H9 (cell line): ENCODE data around the gene NID1. TPM values are rescaled to one million over a fixed set of nuclear protein-coding genes. Genes with fewer than 3 reads are reported as not detected.

Source experiments
- DNase-seq: peaks from one replicate; pipeline ENCODE4 v3.0.0-alpha.2; 2017
- H2AFZ ChIP-seq: one replicate; pipeline ENCODE4 v1.6.1; 2013; ENCODE audit warnings: mild to moderate bottlenecking, low read length, control low read depth, moderate library complexity
- H2AK5ac ChIP-seq: 2 replicates; pipeline ENCODE4 v1.6.1; 2013; ENCODE audit warnings: low read length, control low read depth, mixed read lengths; ENCODE audit not compliant: insufficient read length
- H2BK120ac ChIP-seq: one replicate; pipeline ENCODE4 v1.6.1; 2013; ENCODE audit warnings: low read depth, mild to moderate bottlenecking, low read length, control low read depth, inconsistent platforms; ENCODE audit not compliant: poor library complexity, severe bottlenecking
- H2BK12ac ChIP-seq: 2 replicates; pipeline ENCODE4 v1.6.1; 2013; ENCODE audit warnings: low read length, control low read depth, mixed read lengths, low read depth; ENCODE audit not compliant: insufficient read length
- H2BK15ac ChIP-seq: 2 replicates; pipeline ENCODE4 v1.6.1; 2013; ENCODE audit warnings: low read depth, low read length, control low read depth
- H2BK20ac ChIP-seq: one replicate; pipeline ENCODE4 v1.6.1; 2013; ENCODE audit warnings: low read depth, mild to moderate bottlenecking, low read length, control low read depth, inconsistent platforms; ENCODE audit not compliant: poor library complexity, severe bottlenecking
- H2BK5ac ChIP-seq: 2 replicates; pipeline ENCODE4 v1.6.1; 2013; ENCODE audit warnings: low read length, control low read depth, mixed read lengths; ENCODE audit not compliant: insufficient read length
- H3K14ac ChIP-seq: 2 replicates; pipeline ENCODE4 v1.6.1; 2013; ENCODE audit warnings: low read length, control low read depth; ENCODE audit not compliant: insufficient read depth
- H3K18ac ChIP-seq: 2 replicates; pipeline ENCODE4 v1.6.1; 2013; ENCODE audit warnings: low read depth, mild to moderate bottlenecking, mixed read lengths, low read length, control low read depth; ENCODE audit not compliant: insufficient read length
- H3K23ac ChIP-seq: 2 replicates; pipeline ENCODE4 v1.6.1; 2013; ENCODE audit warnings: low read length, control low read depth, mixed read lengths, low read depth; ENCODE audit not compliant: insufficient read length
- H3K23me2 ChIP-seq: 2 replicates; pipeline ENCODE4 v1.6.1; 2013; ENCODE audit warnings: low read depth, mild to moderate bottlenecking, mixed read lengths, low read length, control low read depth; ENCODE audit not compliant: insufficient read length, poor library complexity, severe bottlenecking
- H3K27ac ChIP-seq: 2 replicates; pipeline ENCODE4 v1.5.1; 2013; ENCODE audit warnings: low read length, control low read depth, mixed read lengths, low read depth; ENCODE audit not compliant: insufficient read length
- H3K27me3 ChIP-seq: 2 replicates; pipeline ENCODE4 v1.6.1; 2013; ENCODE audit warnings: low read length, control low read depth, inconsistent platforms; ENCODE audit not compliant: insufficient read depth
- H3K4ac ChIP-seq: 2 replicates; pipeline ENCODE4 v1.6.1; 2013; ENCODE audit warnings: low read depth, mild to moderate bottlenecking, control low read depth, inconsistent platforms, low read length, moderate library complexity
- H3K4me1 ChIP-seq: 2 replicates; pipeline ENCODE4 v1.6.1; 2013; ENCODE audit warnings: low read length, control low read depth, inconsistent platforms; ENCODE audit not compliant: insufficient read depth
- H3K4me2 ChIP-seq: 2 replicates; pipeline ENCODE4 v1.6.1; 2013; ENCODE audit warnings: low read length, control low read depth, mixed read lengths; ENCODE audit not compliant: insufficient read length, insufficient read depth
- H3K56ac ChIP-seq: 2 replicates; pipeline ENCODE4 v1.6.1; 2013; ENCODE audit warnings: low read depth, mild to moderate bottlenecking, mixed read lengths, low read length, control low read depth; ENCODE audit not compliant: insufficient read length
- H3K79me1 ChIP-seq: 2 replicates; pipeline ENCODE4 v1.6.1; 2013; ENCODE audit warnings: low read depth, mild to moderate bottlenecking, moderate library complexity, low read length, control low read depth, inconsistent platforms; ENCODE audit not compliant: insufficient read depth, poor library complexity, severe bottlenecking
- H3K79me2 ChIP-seq: 2 replicates; pipeline ENCODE4 v1.6.1; 2013; ENCODE audit warnings: low read length, control low read depth, inconsistent platforms; ENCODE audit not compliant: insufficient read depth
- H3K9ac ChIP-seq: 2 replicates; pipeline ENCODE4 v1.6.1; 2013; ENCODE audit warnings: low read length, control low read depth, mixed read lengths; ENCODE audit not compliant: insufficient read length; ENCODE audit errors: extremely low read depth
- H3K9me3 ChIP-seq: one replicate; pipeline ENCODE4 v1.6.1; 2013; ENCODE audit warnings: low read depth, low read length, inconsistent platforms; ENCODE audit not compliant: control insufficient read depth
- H3T11ph ChIP-seq: one replicate; pipeline ENCODE4 v1.6.1; 2013; ENCODE audit warnings: mild to moderate bottlenecking, low read length, control low read depth, inconsistent platforms
- H4K20me1 ChIP-seq: one replicate; pipeline ENCODE4 v1.6.1; 2013; ENCODE audit not compliant: control insufficient read depth, insufficient read length, insufficient read depth
- H4K5ac ChIP-seq: 2 replicates; pipeline ENCODE4 v1.6.1; 2013; ENCODE audit warnings: low read depth, mild to moderate bottlenecking, mixed read lengths, low read length, control low read depth; ENCODE audit not compliant: insufficient read length
- H4K8ac ChIP-seq: replicated peaks from 2 replicates; pipeline ENCODE4 v1.6.1; 2013; ENCODE audit warnings: low read length, control low read depth, mixed read lengths, low read depth; ENCODE audit not compliant: insufficient read length
- H4K91ac ChIP-seq: 2 replicates; pipeline ENCODE4 v1.6.1; 2013; ENCODE audit warnings: low read depth, mild to moderate bottlenecking, moderate library complexity, mixed read lengths, low read length, control low read depth; ENCODE audit not compliant: insufficient read length
- H3K27ac Mint-ChIP-seq, 3 experiments: 2 replicates in 2 of 3; 3 replicates in 1 of 3; pipeline ENCODE4 v1.8.0; 2020 to 2021; ENCODE audit warnings: mixed read lengths in 3 of 3, mild to moderate bottlenecking in 1 of 3, moderate library complexity in 1 of 3
- H3K27me3 Mint-ChIP-seq: 2 replicates; pipeline ENCODE4 v1.8.0; 2021; ENCODE audit warnings: low read depth, mild to moderate bottlenecking, moderate library complexity, mixed read lengths
- H3K36me3 Mint-ChIP-seq, 3 experiments: 2 replicates in 2 of 3; 3 replicates in 1 of 3; pipeline ENCODE4 v1.8.0; 2020 to 2021; ENCODE audit warnings: low read depth in 3 of 3, mixed read lengths in 3 of 3; ENCODE audit not compliant: insufficient read depth in 1 of 3
- H3K4me1 Mint-ChIP-seq, 2 experiments: 2 replicates each; pipeline ENCODE4 v1.8.0; 2020; ENCODE audit warnings: mixed read lengths in 2 of 2
- H3K4me3 Mint-ChIP-seq, 2 experiments: 2 replicates in 1 of 2; 3 replicates in 1 of 2; pipeline ENCODE4 v1.8.0; 2020 to 2021; ENCODE audit warnings: mild to moderate bottlenecking in 2 of 2, mixed read lengths in 2 of 2, moderate library complexity in 1 of 2
- H3K9me3 Mint-ChIP-seq, 2 experiments: 2 replicates in 1 of 2; 3 replicates in 1 of 2; pipeline ENCODE4 v1.8.0; 2020; ENCODE audit warnings: mild to moderate bottlenecking in 2 of 2, mixed read lengths in 2 of 2, moderate library complexity in 1 of 2
- WGBS: extraction: QIAGEN DNeasy Blood & Tissue Kit; methylation state at CpG from one replicate; pipeline ENCODE4 v1.1.7; 2013; ENCODE audit warnings: missing lambda C conversion rate, low lambda C conversion rate, mixed read lengths; ENCODE audit not compliant: insufficient read length; ENCODE audit errors: extremely low coverage; 5-methylcytosine and 5-hydroxymethylcytosine counted together
- total RNA-seq: library from RNA; stranded (reverse); gene quantifications from 2 replicates; pipeline ENCODE4 v1.2.1, GENCODE V29; 2021
- TF ChIP-seq, protein P1 (sequence below): fragments of 200-600 bp; sonication (generic); conservative IDR thresholded peaks from 3 replicates; pipeline ENCODE4 v1.8.0; 2021; ENCODE audit warnings: antibody characterized with exemption, mild to moderate bottlenecking

NID1 gene
- total RNA-seq, 1 experiment from 2014 or later: 28.5 TPM

- Histone ChIP-seq H3K79me1 (no peaks in the 10 kb centered on the region), H2AK5ac (no peak overlapping the region), H2BK120ac (no peak overlapping the region), H2BK20ac (no peak overlapping the region), H4K91ac (no peak overlapping the region), H2BK15ac (no peak overlapping the region), H2BK12ac (no peak overlapping the region), H3K27ac (no peak overlapping the region), H4K20me1 (no peaks in the 10 kb centered on the region), H4K8ac (no peak overlapping the region), H2BK5ac (no peak overlapping the region), H4K5ac (no peak overlapping the region), H3K9me3 (no peaks in the 10 kb centered on the region), H2AFZ (no peak overlapping the region), H3T11ph (no peak overlapping the region), H3K4me1 (no peaks in the 10 kb centered on the region), H3K56ac (no peak overlapping the region), H3K79me2 (no peaks in the 10 kb centered on the region), H3K4ac (no peak overlapping the region), H3K23me2 (no peaks in the 10 kb centered on the region), H3K27me3 (no peaks in the 10 kb centered on the region), H3K23ac (no peak overlapping the region), H3K9ac (no peak overlapping the region), H3K14ac (no peak overlapping the region), H3K18ac (no peak overlapping the region), H3K4me2 (no peak overlapping the region)
- Mint-ChIP-seq H3K27me3 (peaks cover 1% of the 10 kb centered on the region; the same call in 1 of the 2 replicates), H3K4me3 (no peak overlapping the region), H3K36me3 (no peaks in the 10 kb centered on the region), H3K9me3 (no peaks in the 10 kb centered on the region), H3K27ac (no peak overlapping the region), H3K4me1 (no peaks in the 10 kb centered on the region)
- WGBS: no CpG with 5 or more reads among the region's 4 CpGs
- DNase-seq: no peak
- TF ChIP-seq, protein P1, sequence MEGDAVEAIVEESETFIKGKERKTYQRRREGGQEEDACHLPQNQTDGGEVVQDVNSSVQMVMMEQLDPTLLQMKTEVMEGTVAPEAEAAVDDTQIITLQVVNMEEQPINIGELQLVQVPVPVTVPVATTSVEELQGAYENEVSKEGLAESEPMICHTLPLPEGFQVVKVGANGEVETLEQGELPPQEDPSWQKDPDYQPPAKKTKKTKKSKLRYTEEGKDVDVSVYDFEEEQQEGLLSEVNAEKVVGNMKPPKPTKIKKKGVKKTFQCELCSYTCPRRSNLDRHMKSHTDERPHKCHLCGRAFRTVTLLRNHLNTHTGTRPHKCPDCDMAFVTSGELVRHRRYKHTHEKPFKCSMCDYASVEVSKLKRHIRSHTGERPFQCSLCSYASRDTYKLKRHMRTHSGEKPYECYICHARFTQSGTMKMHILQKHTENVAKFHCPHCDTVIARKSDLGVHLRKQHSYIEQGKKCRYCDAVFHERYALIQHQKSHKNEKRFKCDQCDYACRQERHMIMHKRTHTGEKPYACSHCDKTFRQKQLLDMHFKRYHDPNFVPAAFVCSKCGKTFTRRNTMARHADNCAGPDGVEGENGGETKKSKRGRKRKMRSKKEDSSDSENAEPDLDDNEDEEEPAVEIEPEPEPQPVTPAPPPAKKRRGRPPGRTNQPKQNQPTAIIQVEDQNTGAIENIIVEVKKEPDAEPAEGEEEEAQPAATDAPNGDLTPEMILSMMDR: no peak
These were observed 104.1 kb downstream of the NID1 start for GRCh38 chr1:235960809-235961208.
